NCI-H345 (cell line): Measurements from ENCODE around the gene PPT2.
"Not testable (repeated sequence)": the region's sequence is repeated elsewhere in the genome, so short reads cannot be mapped to it uniquely, and the experiment has no call there.

ENCODE experiments used
- DNase-seq: peaks from one replicate; lab custom pipeline; 2025; lab: John Stamatoyannopoulos, UW

Gene PPT2

GRCh38 chr6:32176476-32177182 is 22.7 kb downstream of the PPT2 start:
- no peak for DNase-seq

GRCh38 chr6:32177183-32177787 is 23.3 kb downstream of the PPT2 start:
- peak; percentile 83 for DNase-seq

GRCh38 chr6:32177788-32178546 is 24.0 kb downstream of the PPT2 start, which contains the start of gene RNF5:
Gene RNF5 (plus strand): TSS chr6:32178405. CDS start chr6:32178512, 107 bp downstream.
- DNase-seq = peak; percentile 100

GRCh38 chr6:32178547-32179440 is 24.9 kb downstream of the PPT2 start:
- peak; percentile 15 for DNase-seq

- DNase-seq = no peak
Measured at GRCh38 chr6:32179766-32180405, 25.9 kb downstream of the PPT2 start.

- DNase-seq = no peak
Measured at GRCh38 chr6:32181148-32181702, 27.3 kb downstream of the PPT2 start.

GRCh38 chr6:32181915-32182529 is 28.1 kb downstream of the PPT2 start:
- DNase-seq = no peak

- no peak for DNase-seq
Measured at GRCh38 chr6:32182555-32182981, 28.6 kb downstream of the PPT2 start.

GRCh38 chr6:32183030-32183429 is 29.1 kb downstream of the PPT2 start:
- DNase-seq = no peak

- no peak for DNase-seq
Measured at GRCh38 chr6:32183483-32184083, 29.6 kb downstream of the PPT2 start.

GRCh38 chr6:32184084-32184640 is 30.2 kb downstream of the PPT2 start, which contains the start of gene AGER:
Gene AGER (minus strand): TSS chr6:32184253. CDS start chr6:32184222, 31 bp downstream.
- no peak for DNase-seq

GRCh38 chr6:32185681-32186131 is 31.8 kb downstream of the PPT2 start:
- not testable (repeated sequence) for DNase-seq

- DNase-seq = not testable (repeated sequence)
Measured at GRCh38 chr6:32186151-32186840, 32.4 kb downstream of the PPT2 start.

- DNase-seq = no peak
Measured at GRCh38 chr6:32187009-32187709, 33.2 kb downstream of the PPT2 start.

- DNase-seq = not testable (repeated sequence)
Measured at GRCh38 chr6:32187725-32188380, 33.9 kb downstream of the PPT2 start.

GRCh38 chr6:32188381-32189068 is 34.6 kb downstream of the PPT2 start:
- DNase-seq = no peak

GRCh38 chr6:32189069-32189741 is 35.3 kb downstream of the PPT2 start:
- DNase-seq = no peak
